HG03280 (cell line): Measurements from ENCODE around the gene CABLES2.

Experiments used
- ATAC-seq: cut with Tn5 transposase; IDR thresholded peaks from one replicate; pipeline ENCODE4 v1.9.1; 2021; ENCODE audit warnings: mild to moderate bottlenecking, moderate library complexity; ENCODE audit not compliant: unreplicated experiment

The CABLES2 gene

DNA sequence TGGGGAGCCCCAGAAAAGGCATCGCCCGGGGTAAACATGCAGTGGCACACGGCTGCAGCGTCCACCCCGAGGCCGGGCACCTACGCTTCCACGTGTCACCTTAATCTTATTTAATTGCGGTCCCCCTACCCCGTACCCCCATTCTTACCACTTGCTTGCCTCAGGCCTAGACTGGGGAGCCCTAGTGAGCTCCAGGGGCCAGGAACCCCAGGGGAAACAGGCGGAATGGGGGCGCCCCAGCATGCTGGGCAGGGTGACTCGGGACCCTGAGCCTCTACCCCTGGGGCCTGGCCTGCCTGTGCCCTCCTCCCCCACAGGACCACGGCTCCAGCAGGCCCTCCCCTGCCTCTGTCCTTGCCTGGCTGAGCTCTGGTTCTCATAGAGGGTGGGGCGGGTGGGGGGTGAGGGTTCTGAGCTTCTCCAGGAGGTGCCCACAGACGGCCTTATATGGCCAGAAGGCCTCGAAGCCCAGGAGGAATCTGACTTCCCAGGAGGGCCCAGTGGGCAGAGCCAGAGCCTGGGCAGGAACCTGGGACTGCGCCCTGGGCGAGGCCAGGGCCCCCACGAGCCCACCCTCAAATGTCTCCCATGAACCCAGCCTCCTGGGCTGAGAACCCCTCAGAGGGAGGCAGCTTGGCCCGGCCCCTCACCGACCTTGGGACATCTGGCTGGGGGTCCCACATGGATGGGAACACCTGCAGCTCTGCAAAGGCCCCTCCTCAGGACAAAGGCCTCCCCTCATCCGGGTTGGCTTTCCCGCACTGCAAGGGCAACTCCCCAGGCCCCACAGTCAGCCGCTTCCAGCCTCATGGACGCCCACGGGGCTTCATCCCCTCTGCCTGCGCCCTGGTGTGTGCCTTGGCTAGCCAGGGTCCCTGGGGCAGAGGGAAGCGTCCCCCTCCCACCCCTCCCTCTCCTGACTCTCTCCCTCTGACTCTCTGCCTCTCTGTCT is 34.8 kb downstream of the CABLES2 start:
- ATAC-seq, result no peak

DNA sequence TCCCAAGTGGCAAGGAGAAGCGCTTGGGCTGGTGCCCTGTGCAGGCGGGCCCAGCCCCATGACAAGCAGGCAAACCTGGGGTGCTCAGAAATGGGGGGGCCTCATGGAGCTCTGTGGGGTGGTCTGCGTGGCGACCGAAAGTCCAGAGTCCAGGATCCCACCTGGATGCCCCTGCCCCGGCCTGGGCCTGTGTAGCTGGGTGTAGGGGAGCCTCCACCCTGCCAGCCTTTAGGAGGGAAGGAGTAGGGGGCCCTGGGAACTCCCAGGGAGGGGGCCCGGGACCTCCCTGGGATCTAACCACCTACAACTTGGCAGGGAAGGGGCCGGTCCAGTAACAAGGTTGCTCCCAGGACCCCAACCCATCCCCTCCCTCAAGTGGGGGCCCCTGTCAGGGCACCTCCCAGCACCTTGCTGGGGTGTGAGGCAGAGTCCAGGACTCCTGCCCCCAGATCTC is 35.5 kb downstream of the CABLES2 start:
- ATAC-seq, result no peak

DNA sequence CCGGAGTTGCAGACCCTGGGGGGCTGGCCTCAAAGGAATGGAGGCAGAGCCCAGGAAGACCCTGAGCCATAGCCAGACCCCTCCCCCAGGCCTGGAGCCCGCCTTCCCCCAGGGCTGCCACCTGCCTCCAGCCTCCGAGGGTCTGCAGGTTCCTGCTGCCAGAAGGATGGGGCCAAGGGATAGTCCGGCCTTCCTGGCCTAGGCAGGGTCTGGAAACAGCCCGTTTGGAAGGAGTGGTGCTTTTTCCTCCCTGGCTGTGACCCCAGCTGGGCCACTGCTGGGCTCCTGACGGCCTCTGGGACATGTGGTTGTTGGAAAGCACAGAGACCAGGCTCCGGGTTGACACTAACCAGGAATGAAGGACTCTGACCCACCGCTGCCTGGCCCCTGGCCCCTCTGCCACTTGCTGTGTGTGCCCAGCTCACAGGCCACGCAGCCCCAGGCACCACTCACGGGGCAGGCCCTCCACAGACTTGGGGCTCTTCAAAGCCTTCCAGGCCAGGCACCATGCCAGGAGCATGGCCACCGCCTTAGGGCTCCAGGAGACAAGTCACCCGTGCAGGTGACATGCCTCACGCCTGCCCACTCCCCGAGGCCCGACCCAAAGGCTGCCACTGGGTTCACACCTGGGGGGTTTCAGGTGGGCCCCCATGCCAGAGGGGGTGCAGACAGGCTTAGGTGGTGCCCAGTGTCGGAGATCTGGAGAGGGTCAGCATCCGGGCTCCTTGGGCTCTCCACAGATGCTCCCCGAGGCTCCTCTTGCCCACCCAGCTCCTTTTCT is 36.1 kb downstream of the CABLES2 start:
- ATAC-seq, result no peak

DNA sequence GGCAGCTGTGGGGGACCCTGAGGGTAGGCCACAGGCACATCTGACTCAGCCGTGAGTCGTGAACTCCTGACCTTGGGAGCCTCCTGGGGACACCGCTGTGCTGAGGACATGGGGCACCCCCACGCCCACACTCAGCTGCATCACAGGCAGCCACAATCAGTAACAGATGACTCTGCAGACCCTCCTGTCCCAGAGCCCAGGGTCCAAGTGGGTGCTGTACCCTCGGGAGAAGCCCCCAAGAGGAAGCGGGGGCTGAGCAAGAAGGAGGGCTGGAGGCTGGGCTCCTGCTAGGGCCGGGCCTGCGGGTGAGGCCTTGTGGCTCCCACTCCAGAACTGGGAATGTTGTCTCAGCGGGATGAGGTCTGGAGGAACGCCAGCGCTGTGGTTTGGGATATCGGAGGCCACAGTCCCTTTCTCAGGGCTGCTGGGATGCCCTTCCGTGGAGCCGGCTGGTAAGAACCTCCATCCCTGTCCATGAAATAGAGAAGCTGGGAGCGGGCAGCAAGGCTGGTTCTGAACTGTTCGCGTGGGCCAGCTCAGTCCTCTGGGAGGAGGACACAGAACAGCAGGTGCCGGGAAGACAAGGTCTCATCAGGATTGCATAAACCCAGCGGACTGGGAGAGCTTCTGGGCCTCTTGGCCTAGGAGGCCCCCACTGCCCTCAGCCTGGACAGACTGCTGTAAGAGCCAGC is 36.8 kb downstream of the CABLES2 start:
- ATAC-seq, result no peak

DNA sequence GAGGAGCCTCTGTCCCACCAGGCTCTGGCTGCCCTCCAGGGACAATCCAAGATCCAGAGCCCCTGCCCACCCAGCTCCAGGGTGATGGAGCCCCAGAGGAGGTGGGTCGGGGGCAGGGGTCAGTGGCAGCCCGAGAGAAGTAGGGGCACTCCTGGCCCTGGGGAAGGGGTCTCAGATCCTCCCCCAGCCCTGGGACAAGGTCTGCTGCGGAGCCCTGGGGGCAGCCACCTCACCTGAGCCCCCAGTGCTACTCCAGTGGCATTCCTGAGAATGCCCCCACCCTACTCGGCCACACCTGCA is 37.3 kb downstream of the CABLES2 start:
- ATAC-seq, result no peak

DNA sequence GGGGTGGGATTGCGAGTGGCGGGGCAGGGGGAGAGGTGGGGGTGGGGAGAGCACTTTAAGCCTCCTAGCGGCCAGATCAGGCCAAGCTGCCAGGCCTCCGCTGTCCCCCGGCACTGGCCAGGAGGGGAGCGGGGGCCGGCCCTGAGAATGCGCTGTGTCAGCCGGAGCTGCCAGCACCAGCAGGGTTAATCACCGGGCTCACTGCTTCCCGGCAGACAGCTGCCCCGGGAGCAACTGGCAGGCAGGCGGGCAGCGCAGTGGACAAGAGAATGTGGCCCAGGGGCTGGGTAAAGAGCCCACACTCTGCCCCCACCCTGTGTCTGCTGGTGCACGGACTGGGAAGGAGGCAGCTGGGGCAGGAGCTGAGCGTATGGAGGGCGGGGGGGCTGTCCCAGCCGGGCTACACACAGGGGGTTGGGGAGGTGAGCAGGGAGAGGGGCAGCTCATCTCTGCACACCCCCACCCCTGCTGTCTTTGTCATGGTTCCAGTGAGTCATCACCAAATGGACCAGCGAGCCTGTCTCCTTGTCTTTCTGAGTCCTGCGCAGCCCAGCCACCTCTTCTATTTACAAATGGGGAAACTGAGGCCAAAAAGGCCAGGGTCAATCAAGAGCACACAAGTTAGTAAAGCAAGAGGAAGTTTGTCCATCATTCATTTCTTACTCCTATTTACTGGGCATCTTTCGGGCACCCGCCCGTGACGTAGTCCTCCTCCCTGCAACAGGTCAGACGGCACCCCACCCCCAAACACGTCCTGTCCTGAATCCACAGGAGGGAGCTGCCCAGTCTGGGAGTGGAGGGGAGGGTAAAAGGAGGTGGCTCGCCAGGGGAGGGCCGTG is 37.9 kb downstream of the CABLES2 start:
- ATAC-seq, result no peak

DNA sequence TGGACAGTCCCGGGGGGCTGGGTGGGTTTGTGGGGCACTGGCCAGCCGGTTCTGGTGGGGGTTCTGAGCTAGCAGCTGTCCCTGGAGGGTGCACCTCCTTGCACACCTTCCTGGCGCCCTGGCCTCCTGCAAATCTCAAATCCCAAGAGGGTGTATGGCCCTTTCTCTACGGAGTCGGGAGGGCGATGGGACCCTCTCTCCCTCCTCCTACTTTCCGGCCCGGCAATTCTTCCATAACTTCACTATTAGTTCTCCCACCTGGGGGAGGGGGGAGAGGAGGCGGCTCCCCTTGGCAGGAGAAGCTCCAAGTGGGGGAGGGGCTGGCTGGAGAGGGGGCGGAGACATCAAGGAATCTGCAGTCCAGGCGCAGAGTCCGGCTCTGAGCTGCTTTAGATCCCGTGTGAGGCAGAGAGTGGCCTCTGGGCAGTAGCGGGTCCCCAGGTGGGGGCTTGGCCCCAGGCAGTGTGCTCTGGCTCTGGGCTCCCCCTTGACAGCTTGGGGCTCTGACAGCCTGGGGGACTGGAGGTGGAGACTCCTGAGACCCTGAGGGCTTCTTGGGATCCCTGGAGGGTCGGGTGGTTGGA is 38.6 kb downstream of the CABLES2 start:
- no peak for ATAC-seq

DNA sequence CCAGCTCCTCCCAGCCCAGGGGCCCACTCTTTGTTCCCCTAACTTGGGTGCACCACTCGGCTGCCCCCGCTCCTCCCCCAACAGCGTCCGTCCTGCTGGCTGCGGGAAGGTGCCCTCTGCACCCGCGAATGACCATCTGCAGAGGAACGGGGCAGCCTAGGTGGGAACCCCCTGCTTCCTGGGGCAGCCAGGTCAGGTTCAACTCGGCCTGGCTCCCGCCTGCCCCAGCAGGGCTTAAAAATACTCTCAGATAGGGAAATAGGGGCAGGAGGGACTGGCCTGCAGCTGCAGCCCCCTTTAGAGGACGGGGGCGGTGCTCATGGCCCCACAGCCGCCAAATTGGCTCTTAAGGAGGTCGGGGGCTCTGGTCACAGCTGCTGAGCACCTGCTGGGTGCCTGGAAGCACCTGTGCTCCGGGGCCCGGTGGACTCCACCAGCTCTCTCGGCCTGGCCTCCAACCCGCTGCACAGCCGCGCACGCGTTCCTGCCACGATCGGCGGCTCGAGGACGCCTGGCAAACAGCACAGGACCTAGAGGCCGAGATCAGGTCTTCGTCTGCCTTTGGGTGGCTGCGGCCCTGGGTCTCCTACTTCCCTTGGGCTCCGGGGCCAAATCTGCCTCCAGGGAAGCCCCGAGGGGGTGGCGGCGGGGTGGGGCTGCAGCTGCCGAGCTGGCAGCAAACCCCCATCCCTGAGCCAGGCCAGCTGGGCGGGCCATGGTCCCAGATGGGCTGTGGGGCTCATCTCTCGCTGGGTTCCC is 39.3 kb downstream of the CABLES2 start:
- no peak for ATAC-seq

DNA sequence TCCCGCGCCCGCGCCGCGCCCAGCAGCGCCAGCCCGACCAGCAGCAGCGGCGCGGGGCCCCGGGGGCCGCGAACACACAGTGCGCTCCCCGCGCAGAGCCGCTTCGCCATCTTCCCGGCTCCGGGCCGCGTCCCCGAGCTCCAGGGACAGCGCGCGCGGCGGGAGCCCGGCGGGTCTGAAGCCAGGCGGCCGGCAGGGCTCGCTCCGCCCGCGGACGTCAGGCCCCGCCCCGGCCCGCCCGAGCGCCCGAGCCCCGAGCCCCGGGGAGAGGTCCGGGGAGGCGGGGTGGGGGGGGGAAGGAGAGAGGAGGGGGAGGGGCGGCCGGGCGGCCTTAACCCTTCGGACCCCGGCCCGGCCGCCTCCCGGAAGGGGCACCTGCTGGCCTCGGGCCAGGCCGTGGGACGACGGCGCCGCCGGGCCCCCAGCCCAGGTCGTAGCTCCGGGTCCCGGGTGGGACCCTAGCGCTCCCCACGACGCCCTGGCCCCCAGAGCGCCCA is 39.9 kb downstream of the CABLES2 start, which contains the start of gene LAMA5:
Gene LAMA5 (minus strand): TSS at position 177 of the 497 bp plus-strand sequence. CDS start 67 bp downstream, at position 110.
- ATAC-seq, result no peak

DNA sequence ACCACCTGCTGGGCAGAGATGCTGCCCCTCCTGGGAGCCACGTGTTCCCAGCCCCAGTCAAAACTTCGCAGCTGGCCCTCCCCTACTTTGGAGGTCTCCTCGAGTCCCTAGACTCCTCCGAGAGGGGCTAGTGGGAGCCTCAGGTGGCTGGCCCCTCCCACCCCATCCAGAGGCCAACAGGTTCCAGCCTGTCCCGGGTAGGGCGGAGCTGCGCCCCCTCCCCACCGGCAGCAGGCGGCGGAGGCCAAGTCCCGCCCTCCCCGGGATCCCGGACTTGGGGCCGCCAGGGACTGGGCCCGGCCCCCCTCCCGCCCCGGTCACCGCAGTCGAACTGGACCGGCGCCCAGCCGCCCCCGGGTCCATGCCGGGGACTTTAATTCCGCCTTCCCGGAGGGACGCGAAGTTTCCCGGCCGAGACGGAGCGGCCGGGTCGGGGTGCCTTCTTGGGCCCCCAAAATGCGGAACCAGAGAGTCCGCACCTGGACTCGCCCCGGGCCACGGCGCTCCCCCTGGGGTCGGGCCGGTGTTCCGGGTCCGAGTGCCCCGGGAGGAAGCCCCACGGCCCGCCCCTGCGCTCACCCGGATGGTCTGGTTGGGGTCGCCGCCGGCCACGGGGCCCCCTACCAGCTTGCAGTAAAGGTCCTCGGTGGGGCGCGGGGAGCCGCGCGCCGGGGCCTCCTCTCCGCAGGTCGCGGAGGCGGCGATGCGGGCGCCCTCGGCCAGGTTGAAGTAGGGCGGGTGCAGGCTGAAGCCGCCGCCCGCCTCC is 40.5 kb downstream of the CABLES2 start:
- no peak for ATAC-seq

DNA sequence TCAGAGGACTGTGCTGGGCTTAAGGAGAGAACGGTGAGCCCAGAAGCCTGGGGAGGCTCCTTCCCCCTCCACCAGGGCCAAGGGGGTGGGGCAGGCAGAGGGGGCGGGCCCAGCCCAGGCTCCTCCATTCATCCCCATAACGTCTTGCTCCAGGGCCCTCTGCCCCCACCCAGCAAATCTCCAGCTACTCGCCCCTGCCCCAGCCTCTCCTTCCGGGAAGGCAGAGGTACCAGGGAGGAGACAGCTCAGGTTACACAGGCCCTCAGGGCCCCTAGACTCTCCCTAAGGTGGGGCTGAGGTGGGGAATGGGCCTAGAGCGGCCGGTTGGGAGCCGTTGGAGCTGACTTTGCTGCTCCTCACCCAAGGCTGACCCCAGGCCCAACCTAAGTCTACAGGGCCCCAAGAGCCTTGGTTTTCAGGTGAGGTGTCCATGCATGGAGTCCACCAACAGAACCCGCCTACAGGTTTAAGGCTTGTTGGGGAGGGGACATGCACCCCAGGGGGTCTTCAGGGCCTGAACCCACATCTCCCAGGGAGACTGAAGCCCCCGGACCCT is 41.2 kb downstream of the CABLES2 start:
- no peak for ATAC-seq

DNA sequence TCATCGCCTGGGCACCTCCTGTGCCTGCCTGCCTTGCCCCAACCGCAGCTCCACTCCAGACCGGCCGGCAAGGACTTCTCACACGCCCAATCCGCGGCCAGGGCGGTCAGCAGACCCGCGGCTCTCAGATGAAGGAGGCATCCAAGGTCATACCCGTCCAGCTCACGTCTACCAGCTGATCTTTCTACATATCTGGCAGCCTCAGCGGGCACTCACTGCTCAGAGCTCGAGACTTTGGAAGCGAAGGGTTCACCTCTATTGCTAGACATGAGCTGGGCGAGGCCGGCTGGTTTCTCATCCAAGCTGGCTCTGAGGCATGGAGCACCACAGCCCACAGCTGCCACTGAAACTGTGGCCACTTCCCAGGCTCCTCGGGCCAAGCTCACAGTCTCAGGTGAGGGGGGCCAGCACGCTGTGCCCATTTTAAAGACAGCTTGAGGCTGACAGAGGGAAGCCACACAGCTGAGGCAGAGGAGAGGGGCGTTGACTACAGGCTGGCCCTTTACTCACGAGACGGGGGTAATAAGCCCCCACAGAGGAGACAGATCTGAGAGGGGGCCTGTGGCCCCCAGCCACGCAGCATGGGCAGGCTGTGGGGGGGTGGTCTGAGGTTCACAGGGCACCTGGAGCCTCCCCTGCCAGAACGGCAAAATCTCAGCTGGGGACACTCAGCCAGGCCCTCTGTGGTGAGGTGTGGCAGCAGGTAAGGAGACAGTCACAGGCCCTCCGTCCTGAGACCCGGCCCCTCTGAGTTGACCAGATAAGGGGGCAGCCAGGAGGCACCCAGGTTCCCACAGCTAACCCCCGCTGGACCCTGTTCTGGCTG is 42.0 kb downstream of the CABLES2 start:
- ATAC-seq, result no peak

DNA sequence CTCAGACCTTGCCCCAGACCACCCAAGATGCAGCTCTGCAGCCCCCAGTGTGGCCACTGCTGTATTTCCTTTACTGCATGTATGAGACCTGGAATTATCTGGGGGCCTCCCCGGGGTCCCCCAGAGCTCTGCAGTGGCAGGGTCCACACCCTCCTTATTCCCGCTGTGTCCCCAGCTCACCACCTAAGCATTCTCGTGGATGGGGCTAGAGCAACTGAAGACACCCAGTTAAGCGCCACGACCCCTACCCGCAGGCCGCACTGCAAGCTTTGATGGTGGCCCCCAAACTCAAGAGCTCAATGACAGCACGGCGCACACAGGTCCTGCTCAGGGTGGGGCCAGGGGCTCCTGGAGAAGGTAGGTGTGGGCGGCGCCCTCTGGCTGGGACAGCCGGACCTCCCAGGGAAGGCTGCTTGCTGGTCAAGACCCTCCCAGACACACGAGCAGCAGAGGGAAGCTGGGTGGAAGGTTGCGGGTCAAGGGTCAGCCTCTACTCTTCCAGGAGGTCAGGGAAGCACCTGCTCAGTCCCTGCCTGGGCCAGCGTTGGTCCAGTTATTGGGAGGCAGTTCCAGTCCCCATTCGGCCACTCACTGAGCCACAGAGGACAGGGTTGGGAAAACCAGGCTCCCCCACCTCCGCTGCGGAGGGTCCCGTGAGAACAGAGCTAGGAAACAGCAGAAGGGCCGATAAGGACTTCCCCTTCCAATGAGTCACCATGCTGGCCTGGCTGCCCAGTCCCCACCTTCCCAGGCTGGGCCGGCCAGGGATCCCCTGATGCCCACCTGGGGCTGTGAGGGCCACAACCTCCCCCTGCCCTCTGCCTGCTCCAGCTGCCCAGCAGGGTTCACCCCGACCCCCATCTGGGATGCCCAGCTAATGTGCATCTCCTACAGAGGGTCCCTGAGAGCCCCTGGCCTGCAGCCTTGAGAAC is 42.9 kb downstream of the CABLES2 start:
- ATAC-seq, result no peak

DNA sequence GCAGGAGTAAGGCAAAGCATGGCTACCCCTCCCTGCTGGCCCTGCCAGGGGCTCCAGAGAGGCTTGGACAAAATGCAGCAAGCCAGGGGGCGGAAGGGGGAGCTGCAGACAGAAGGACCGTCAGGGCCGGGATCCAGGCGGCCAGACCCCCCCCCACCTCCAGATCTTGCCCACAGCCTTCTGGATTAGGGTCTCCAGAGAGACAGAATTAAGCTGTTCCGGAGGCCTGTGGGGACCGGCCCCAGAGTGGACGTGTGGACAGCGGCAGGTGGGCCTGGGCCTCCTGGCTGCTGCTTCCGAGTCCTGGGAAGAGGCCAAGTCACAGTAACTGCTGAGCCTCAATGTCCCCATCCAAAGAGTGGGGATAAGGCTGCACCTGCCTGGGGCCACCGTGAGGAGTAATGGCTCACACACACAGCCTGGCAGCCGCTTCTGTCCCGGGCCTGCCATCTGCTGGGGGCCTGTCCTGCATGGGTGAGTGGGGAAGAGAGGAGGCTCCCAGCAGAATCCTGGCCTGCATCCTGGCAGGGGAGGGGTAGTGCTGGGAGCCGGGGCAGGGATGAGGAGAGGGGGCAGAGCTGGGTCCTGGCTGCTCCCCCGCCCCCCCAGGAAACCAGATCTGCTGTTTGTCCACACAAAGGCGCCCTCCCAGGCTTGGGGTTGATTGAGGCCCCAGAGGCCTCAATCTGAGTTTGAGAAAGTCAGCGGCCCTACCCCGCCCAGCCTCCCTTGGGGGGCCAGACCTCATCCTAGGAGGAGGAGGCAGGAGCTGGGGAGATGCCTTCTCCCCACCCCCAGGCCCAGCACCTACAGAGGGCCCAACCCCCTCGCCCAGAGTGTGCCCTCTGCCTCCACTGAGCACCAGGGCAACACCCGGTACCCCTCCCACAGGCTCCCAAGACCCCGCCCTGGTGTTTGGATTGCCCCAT is 43.8 kb downstream of the CABLES2 start:
- no peak for ATAC-seq

DNA sequence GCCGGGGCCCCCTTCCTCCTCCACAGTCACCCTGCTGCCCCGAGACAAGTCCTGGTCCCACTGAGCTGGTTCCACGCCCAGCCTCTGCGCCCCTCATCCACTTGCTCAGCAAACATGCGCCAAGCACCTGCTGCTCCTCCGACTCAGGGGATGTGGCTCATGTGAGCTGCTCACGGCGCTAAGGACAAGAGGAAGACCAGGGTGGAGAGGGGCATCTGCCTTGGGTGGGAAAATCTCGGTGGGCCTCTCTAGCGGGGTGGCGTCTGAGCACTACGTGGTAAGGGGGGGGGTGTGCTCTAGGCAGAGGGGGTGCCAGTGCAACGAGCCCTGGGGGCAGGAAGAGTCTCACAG is 44.5 kb downstream of the CABLES2 start:
- no peak for ATAC-seq
